ENCODE measurements around the gene CCDC192. TPM values are rescaled to one million over a fixed set of nuclear protein-coding genes. Genes with fewer than 3 reads are reported as not detected.
A peak's percentile ranks its signal among the peaks of the same experiment; 100 is the strongest.

The CCDC192 gene
- total RNA-seq, 3 donors from 2014 or later: 1.3 TPM; not detected in 2

GRCh38 chr5:127766676-127767335 lies 63.6 kb downstream of the CCDC192 start:
- H3K27ac ChIP-seq: peak overlapping the region; percentile 46 to 50
- H3K4me3 ChIP-seq: no peak overlapping the region
- no peaks in the 10 kb centered on the region for H3K36me3 ChIP-seq
- no peaks in the 10 kb centered on the region for H3K4me1 ChIP-seq
- intact Hi-C loops (cut with DNase I; ENCODE audit: low total_unique reads): no loop called here
- no peak for DNase-seq (ENCODE audit: low spot score in 2 of 2)
- H3K9me3 ChIP-seq: no peaks in the 10 kb centered on the region
- H3K27me3 ChIP-seq: no peaks in the 10 kb centered on the region
- TF ChIP-seq, protein P1, sequence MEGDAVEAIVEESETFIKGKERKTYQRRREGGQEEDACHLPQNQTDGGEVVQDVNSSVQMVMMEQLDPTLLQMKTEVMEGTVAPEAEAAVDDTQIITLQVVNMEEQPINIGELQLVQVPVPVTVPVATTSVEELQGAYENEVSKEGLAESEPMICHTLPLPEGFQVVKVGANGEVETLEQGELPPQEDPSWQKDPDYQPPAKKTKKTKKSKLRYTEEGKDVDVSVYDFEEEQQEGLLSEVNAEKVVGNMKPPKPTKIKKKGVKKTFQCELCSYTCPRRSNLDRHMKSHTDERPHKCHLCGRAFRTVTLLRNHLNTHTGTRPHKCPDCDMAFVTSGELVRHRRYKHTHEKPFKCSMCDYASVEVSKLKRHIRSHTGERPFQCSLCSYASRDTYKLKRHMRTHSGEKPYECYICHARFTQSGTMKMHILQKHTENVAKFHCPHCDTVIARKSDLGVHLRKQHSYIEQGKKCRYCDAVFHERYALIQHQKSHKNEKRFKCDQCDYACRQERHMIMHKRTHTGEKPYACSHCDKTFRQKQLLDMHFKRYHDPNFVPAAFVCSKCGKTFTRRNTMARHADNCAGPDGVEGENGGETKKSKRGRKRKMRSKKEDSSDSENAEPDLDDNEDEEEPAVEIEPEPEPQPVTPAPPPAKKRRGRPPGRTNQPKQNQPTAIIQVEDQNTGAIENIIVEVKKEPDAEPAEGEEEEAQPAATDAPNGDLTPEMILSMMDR (IDR thresholded peaks at IDR 0.05): no peak
- TF ChIP-seq POLR2AphosphoS5 (IDR thresholded peaks at IDR 0.05) (no peak), POLR2A (IDR thresholded peaks at IDR 0.05) (no peak)

GRCh38 chr5:127769386-127769785 lies 66.2 kb downstream of the CCDC192 start:
- H3K27ac ChIP-seq: peak overlapping the region; percentile 5 to 12
- H3K36me3 ChIP-seq: no peaks in the 10 kb centered on the region
- intact Hi-C loops (cut with DNase I; ENCODE audit: low total_unique reads): no loop called here
- H3K4me1 ChIP-seq: no peaks in the 10 kb centered on the region
- H3K9me3 ChIP-seq: no peaks in the 10 kb centered on the region
- no peak for TF ChIP-seq POLR2AphosphoS5 (IDR thresholded peaks at IDR 0.05)
- TF ChIP-seq POLR2A (IDR thresholded peaks at IDR 0.05): no peak
- TF ChIP-seq, protein P1 (IDR thresholded peaks at IDR 0.05): no peak
- no peaks in the 10 kb centered on the region for H3K27me3 ChIP-seq
- H3K4me3 ChIP-seq: no peak overlapping the region
- DNase-seq (ENCODE audit: low spot score in 2 of 2): no peak

- H3K27ac ChIP-seq: peak overlapping the region in 1 of 2 donors; percentile 5
- no peak overlapping the region for H3K4me3 ChIP-seq
- no peak for DNase-seq (ENCODE audit: low spot score in 2 of 2)
- no peaks in the 10 kb centered on the region for H3K4me1 ChIP-seq
- H3K36me3 ChIP-seq: no peaks in the 10 kb centered on the region
- TF ChIP-seq POLR2A (IDR thresholded peaks at IDR 0.05) (no peak), POLR2AphosphoS5 (IDR thresholded peaks at IDR 0.05) (no peak)
- TF ChIP-seq, protein P1 (IDR thresholded peaks at IDR 0.05): no peak
- no peaks in the 10 kb centered on the region for H3K9me3 ChIP-seq
- no peaks in the 10 kb centered on the region for H3K27me3 ChIP-seq
- intact Hi-C loops (cut with DNase I; ENCODE audit: low total_unique reads): no loop called here
Observed at GRCh38 chr5:127770272-127770671, 67.1 kb downstream of the CCDC192 start.

GRCh38 chr5:127772531-127772930 lies 69.3 kb downstream of the CCDC192 start:
- H3K36me3 ChIP-seq: no peaks in the 10 kb centered on the region
- TF ChIP-seq, protein P1 (IDR thresholded peaks at IDR 0.05): no peak
- TF ChIP-seq POLR2A (IDR thresholded peaks at IDR 0.05) (no peak), POLR2AphosphoS5 (IDR thresholded peaks at IDR 0.05) (no peak)
- H3K27me3 ChIP-seq: no peaks in the 10 kb centered on the region
- H3K4me3 ChIP-seq: no peak overlapping the region
- peaks cover 0 to 2% of the 10 kb centered on the region in 2 donors for H3K9me3 ChIP-seq
- intact Hi-C loops (cut with DNase I; ENCODE audit: low total_unique reads): no loop called here
- no peaks in the 10 kb centered on the region for H3K4me1 ChIP-seq
- H3K27ac ChIP-seq: no peak overlapping the region
- no peak for DNase-seq (ENCODE audit: low spot score in 2 of 2)

- intact Hi-C loops (cut with DNase I; ENCODE audit: low total_unique reads): no loop called here
- Histone ChIP-seq H3K9me3 (peaks cover 1 to 4% of the 10 kb centered on the region in 2 donors), H3K36me3 (no peaks in the 10 kb centered on the region), H3K27ac (no peak overlapping the region), H3K4me1 (no peaks in the 10 kb centered on the region), H3K4me3 (no peak overlapping the region), H3K27me3 (no peaks in the 10 kb centered on the region)
- TF ChIP-seq POLR2AphosphoS5 (IDR thresholded peaks at IDR 0.05) (no peak), POLR2A (IDR thresholded peaks at IDR 0.05) (no peak)
- no peak for DNase-seq (ENCODE audit: low spot score in 2 of 2)
Observed at GRCh38 chr5:127774221-127774620, 71.0 kb downstream of the CCDC192 start.
